HG02970 (cell line): ENCODE data around the gene TSC22D1.
"Not testable (repeated sequence)": the region's sequence is repeated elsewhere in the genome, so short reads cannot be mapped to it uniquely, and the experiment has no call there.

Experiments used
- ATAC-seq: cut with Tn5 transposase; IDR thresholded peaks from one replicate; pipeline ENCODE4 v1.9.1; 2021; ENCODE audit warnings: mild to moderate bottlenecking, moderate library complexity, moderate number of reproducible peaks; ENCODE audit not compliant: unreplicated experiment, low FRiP score

TSC22D1 gene

GRCh38 chr13:44458313-44458975 is 117.7 kb downstream of the TSC22D1 start:
- ATAC-seq: no peak

GRCh38 chr13:44456212-44456611 is 119.9 kb downstream of the TSC22D1 start:
- ATAC-seq: not testable (repeated sequence)

- no peak for ATAC-seq
Measured at GRCh38 chr13:44455769-44456168, 120.4 kb downstream of the TSC22D1 start.

- ATAC-seq: no peak
Measured at GRCh38 chr13:44453881-44454280, 122.2 kb downstream of the TSC22D1 start.

GRCh38 chr13:44453069-44453468 is 123.1 kb downstream of the TSC22D1 start:
- no peak for ATAC-seq

DNA sequence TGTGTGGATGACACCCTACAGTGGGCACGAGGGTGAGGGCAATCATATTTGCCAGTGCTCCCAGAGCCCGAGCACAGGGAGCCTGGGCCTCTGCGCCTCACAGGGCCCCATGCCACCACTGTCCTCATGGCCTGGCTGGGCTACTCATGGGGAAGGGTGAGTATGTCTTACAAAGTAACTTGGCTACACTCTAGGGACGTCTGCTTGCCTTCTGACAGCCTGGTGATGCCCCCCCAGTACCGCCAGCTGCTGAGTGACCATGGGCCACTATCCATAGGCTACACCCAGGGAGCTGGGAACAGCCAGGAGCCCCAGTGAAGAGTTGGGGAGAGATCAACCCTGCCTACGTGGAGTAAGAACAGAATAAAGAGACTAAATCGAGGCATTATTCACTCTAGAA is 123.7 kb downstream of the TSC22D1 start:
- ATAC-seq: no peak

DNA sequence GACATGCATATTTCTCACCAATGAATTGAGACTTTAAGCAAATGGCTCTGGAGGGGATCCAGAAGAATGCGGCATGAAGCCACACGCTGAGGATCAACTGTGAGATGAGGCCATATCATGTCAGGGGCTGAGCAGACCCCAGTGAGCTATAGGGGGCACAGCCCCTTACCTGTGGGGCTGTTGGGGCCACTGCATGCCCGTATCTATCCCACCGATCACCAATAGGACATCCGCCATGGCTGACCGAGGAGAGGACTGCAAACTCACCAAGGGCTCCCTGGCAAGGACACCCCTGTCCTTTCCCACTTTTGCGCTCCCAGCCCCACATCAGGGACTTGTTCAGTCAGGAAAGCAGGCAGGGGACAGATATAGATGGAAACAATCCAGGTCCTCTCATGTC is 124.5 kb downstream of the TSC22D1 start:
- ATAC-seq: no peak

GRCh38 chr13:44451126-44451525 is 125.0 kb downstream of the TSC22D1 start:
- ATAC-seq: no peak

DNA sequence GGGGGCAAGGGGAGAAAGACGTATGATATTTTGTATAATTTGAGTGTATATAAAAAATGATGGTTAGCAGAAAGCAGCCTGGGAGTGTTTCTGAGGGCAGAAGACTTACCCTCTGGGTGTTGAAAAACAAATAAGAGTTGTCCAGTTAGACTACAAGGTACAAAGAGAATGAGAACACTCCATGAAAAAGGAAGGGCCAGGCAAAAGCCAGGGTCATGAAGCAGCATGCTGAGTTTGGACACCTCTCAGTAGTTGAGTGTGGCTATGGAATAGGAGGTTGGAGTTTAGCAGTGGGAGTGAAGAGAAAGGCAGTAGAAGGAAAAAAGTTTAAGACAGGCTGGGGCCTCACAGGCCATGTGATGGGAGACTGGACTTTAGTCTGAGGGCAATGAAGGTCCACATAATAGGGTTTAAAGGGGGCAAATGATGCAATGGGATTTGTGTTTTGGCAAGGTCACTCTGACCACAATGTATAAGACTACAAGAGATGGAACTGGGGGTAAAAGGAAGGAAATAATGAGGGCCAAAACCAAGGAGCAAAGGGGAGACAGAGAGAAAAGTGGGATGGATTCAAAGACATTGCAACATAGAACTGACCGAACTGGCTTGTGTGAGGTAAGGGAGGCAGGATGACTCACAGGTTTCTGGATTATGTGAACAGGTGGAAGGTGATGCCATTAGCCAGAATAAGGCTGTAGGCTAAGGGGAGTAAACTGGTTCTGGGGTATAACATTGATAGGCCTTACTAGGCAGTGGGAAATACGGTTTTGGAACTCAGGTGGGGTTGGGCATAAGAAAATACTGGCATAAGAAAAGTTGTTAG is 125.9 kb downstream of the TSC22D1 start:
- no peak for ATAC-seq

DNA sequence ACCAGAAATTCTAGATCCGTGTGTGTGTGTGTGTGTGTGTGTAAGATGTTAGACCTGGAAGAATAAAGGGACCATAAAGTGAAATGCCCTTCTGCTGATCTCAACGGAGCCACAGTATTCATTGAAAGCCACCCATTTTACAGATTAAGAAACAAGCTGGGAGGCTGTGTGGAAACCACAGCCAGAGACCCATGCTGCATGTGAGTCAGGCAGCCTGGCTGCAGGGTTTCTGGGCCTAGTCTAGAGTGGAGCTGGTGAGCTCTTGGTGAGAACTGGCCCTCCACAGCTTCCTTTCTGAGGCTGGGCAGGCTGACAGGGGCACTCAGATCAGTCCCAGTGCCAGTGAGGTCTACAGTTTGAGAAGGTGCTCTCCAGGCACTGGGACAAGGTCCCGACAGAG is 127.3 kb downstream of the TSC22D1 start:
- no peak for ATAC-seq

DNA sequence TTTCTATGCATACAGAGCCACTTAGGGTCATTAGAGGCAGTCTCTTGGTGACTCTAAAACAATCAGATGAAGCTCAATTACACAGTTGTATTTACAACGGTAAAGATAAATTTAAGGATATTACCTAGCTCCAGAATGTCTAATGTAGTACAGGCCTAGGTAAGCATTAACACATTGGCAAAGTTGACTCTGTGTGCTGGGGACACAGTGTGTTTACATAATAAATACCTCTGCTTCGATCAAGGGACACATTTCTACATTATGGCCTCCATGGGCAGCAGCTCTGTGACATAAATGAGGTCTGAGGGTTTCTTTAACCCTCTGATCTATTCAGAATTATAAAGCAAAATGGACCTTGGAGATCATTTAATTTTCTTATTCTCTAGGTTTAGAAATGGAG is 127.8 kb downstream of the TSC22D1 start:
- ATAC-seq: no peak

DNA sequence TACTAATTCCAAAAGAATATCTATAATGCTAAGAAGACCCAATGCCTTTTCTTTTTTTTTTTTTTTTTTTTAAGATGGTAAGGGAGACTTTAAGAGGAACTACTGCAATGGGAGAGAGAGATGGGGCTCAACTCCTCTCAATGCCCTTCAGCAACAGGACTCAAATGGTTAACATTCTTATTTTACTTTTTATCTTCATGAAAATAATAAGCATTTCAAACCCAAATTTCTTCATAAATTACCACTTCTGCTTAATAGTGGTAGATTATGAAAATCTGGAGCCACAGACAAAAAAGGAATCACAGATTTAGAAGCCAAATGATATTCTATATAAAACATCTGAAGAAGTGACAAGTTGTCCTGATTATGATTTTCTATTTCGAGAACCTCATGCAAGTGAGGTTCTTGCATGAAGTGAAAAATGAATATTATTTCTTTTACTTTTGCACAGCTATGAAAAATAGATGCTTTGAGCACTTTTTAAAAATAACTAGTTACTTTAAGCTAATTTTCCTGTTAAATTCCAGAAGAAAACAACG is 128.3 kb downstream of the TSC22D1 start:
- ATAC-seq: no peak

DNA sequence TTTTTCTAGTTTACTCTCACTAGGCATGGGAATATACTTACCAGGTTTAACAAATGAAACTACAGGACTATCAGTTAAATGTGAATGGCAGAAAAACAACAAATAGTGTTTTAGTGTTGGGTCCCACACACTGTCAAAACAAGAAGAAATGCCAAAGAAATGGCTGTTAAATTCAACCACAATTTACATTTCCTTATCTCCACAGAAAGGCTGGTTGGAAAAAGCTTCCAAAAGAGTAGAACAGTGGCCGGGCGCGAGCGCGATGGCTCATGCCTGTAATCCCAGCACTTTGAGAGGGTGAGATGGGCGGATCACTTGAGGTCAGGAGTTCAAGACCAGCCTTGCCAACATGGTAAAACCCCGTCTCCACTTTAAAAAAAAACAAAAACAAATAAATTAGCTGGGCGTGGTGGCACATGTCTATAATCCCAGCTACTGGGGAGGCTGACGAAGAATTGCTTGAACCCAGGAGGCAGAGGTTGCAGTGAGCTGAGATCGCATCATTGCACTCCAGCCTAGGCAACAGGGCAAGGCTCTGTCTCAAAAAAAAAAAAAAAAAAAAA is 136.0 kb downstream of the TSC22D1 start:
- no peak for ATAC-seq

DNA sequence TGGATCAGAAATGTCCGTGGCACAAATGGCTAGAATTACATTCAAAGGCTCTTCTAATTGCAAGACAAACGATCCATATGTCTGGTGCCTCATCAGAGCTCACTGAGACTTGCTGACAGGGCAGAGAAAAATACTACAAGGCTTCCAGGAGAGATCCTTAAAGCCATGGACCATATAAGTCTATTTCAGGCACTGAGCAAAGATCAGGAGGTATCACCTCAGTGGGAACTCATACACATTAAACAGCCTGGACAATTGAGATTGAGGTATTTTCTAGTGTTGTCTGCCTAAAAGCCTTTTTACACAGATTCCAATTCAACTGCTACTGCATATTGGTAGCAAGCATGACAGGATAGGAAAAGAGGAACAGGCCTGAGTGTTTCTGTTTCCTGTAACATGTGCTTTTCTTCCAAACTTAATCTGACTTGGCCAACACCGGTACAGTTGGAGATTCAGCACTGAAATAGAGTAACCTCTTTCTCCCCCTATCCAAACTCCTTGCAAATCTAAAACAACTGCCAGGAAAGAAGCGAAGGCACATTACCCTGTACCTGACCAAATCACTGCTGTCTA is 136.6 kb downstream of the TSC22D1 start:
- no peak for ATAC-seq

DNA sequence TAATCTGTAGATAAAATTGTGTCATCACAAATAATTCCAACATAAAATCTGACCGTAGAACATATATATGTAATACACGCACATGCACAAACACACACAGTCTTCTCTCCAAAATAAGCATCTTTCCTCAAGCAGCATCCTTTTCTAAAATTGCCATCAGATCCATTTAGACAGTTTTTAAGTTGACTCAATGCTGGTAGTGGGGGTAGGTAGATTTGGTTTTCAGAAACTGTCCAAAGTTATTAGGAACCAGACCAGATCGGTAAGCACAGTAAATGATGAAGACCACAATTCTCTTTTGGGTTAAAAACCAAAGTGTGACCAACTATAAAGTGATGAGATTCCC is 137.9 kb downstream of the TSC22D1 start:
- no peak for ATAC-seq

DNA sequence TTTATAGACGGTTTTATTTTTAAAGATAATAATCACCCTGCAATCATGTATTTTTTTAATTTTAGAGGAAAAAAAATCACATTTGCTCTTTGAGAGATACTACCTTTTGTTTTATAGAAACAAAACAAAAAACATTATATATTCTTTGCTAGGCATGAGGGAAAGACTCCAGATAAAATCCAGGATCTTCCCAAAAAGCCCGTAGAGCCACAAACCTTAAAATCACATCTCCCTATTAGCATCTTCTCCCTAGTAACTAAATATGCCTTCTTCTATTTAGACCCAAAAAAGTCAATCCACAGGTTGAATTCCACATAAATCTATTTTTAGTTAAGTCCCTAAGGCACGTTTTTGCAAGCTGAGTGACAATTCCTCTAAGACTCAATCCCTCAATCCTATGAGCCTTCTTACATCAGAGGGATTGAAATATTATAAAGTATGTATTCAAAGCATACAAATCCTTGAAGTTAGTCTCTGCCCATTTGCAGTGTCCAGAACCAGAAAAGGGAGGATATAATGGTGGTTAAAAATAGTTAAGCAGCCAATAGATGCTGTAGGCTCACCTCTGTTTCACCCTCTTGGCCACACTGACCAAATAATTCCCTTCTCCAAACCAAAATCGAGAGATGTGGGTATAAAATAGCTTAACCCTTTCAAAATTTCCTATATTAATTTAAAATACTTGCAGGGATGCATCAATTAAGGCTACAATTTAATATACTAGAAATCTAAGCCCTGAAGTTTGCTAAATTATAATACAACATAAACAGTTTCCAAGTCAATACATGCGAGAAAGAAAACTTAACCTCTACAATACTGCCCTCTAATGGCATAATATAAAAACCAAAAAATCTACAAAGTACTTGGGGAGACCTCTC is 138.5 kb downstream of the TSC22D1 start:
- no peak for ATAC-seq

- no peak for ATAC-seq
Measured at GRCh38 chr13:44436589-44437337, 139.4 kb downstream of the TSC22D1 start.

DNA sequence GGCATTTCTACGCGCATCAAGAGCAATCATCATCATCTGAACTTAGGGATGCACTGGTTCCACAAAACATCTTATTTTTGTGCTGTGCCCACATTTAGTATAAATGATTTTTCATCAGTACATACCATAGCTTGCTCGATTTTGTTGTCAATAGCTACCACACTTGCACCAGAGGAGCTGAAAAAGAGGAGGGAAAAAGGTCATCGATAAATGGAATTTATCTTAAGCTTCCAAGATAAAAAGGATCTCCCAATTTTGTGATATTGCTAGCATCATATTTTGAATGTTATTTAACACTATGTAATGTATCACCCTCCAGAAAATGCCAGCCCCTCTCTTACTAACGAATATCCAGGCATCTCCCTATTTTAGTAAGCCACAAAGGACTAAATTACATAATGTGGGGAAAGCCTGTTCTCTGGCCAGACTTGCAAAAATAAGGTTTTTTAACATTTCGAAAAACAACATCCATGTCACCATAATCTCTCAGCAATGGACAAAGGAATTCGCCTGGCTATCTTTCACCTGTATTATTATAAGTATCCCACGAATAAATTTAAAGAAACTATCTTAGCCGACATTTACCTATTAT is 140.1 kb downstream of the TSC22D1 start:
- no peak for ATAC-seq
